MCF 10A (cell line): ENCODE data around the gene SLC46A2. TPM values are rescaled to one million over a fixed set of nuclear protein-coding genes. Genes with fewer than 3 reads are reported as not detected.

Experiments used
- BruUV-seq: library from RNA; stranded (reverse); fragments of 400-500 nt; replicated peaks from 2 replicates; lab custom pipeline; 2021; lab: Mats Ljungman, UMichigan
- CTCF ChIA-PET: fragments of 300-600 bp; sonication (Branson Sonifier 250); formaldehyde crosslinking; extraction: SDS; loops from one replicate; lab custom pipeline; 2021; ENCODE audit warnings: antibody characterized with exemption, inconsistent platforms; lab: Yijun Ruan, JAX
- POLR2A ChIA-PET: fragments of 300-600, 350-650 bp; sonication (Branson Sonifier 250); formaldehyde crosslinking; extraction: SDS; loops from one replicate; lab custom pipeline; 2020; ENCODE audit warnings: antibody characterized with exemption, inconsistent platforms; lab: Yijun Ruan, JAX
- DNase-seq: peaks from one replicate; pipeline ENCODE4 v3.0.0-alpha.2; 2018; ENCODE audit not compliant: unreplicated experiment
- H3K27ac Mint-ChIP-seq: one replicate; pipeline ENCODE4 v1.8.0; 2022; ENCODE audit warnings: mild to moderate bottlenecking, low read depth, mixed read lengths; ENCODE audit not compliant: unreplicated experiment
- H3K27me3 Mint-ChIP-seq: one replicate; pipeline ENCODE4 v1.8.0; 2022; ENCODE audit warnings: mixed read lengths; ENCODE audit not compliant: insufficient read depth, unreplicated experiment
- H3K36me3 Mint-ChIP-seq: one replicate; pipeline ENCODE4 v1.8.0; 2022; ENCODE audit warnings: mild to moderate bottlenecking, moderate library complexity, mixed read lengths; ENCODE audit not compliant: insufficient read depth, unreplicated experiment
- H3K4me1 Mint-ChIP-seq: one replicate; pipeline ENCODE4 v1.8.0; 2022; ENCODE audit warnings: mixed read lengths; ENCODE audit not compliant: insufficient read depth, unreplicated experiment
- H3K4me3 Mint-ChIP-seq: one replicate; pipeline ENCODE4 v1.8.0; 2022; ENCODE audit warnings: mild to moderate bottlenecking, moderate library complexity, mixed read lengths; ENCODE audit not compliant: unreplicated experiment
- H3K9me3 Mint-ChIP-seq: one replicate; pipeline ENCODE4 v1.8.0; 2022; ENCODE audit warnings: mixed read lengths; ENCODE audit not compliant: unreplicated experiment
- intact Hi-C: fragments of 100-400 bp; cut with micrococcal nuclease; formaldehyde crosslinking; loops from 2 replicates; pipeline ENCODE4 v1.14.1; 2022
- total RNA-seq: library from RNA; stranded (reverse); gene quantifications from 2 replicates; pipeline ENCODE4 v1.2.3, GENCODE V29; 2022
- TF ChIP-seq, protein P1 (sequence below): fragments of 200-600 bp; IDR thresholded peaks from one replicate; pipeline ENCODE4 v1.8.0; 2022; ENCODE audit warnings: antibody characterized with exemption, mild to moderate bottlenecking; ENCODE audit not compliant: unreplicated experiment

SLC46A2 gene
- total RNA-seq, 1 experiment from 2014 or later: not detected

DNA sequence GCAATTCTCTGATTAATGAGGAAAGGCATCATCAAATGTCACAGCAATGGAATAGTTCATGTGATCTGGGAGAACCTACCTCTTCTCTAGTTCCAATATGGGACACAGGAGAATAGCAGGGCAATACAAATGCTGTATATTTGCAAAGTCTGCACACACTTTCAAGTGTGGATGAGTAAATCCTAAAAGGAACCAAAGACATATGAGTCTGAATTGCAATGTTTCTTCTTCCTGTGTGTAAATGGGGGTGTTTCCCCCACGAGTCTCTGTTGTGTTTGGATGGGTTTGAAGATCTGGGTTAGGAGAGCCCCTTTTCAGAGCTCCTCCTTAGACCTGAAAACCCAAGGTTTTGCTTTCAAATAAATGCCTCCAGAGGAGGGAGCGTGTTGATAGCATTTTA lies 26.9 kb downstream of the SLC46A2 start:
- intact Hi-C loops: no loop called here
- Mint-ChIP-seq H3K27ac (no peak overlapping the region), H3K4me3 (no peak overlapping the region), H3K9me3 (no peaks in the 10 kb centered on the region), H3K27me3 (no peaks in the 10 kb centered on the region), H3K36me3 (no peaks in the 10 kb centered on the region), H3K4me1 (peaks cover 15% of the 10 kb centered on the region)
- DNase-seq: no peak
- TF ChIP-seq, protein P1, sequence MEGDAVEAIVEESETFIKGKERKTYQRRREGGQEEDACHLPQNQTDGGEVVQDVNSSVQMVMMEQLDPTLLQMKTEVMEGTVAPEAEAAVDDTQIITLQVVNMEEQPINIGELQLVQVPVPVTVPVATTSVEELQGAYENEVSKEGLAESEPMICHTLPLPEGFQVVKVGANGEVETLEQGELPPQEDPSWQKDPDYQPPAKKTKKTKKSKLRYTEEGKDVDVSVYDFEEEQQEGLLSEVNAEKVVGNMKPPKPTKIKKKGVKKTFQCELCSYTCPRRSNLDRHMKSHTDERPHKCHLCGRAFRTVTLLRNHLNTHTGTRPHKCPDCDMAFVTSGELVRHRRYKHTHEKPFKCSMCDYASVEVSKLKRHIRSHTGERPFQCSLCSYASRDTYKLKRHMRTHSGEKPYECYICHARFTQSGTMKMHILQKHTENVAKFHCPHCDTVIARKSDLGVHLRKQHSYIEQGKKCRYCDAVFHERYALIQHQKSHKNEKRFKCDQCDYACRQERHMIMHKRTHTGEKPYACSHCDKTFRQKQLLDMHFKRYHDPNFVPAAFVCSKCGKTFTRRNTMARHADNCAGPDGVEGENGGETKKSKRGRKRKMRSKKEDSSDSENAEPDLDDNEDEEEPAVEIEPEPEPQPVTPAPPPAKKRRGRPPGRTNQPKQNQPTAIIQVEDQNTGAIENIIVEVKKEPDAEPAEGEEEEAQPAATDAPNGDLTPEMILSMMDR: no peak
- POLR2A ChIA-PET: interaction anchor here (1.2 kb wide), 1 partner anchor 58 kb away, joined by 3 read pairs; no protein-coding TSS in a partner anchor
- CTCF ChIA-PET: interaction anchor here (0.9 to 1.6 kb wide), 3 partner anchors 8 to 405 kb away, joined by 3 to 5 read pairs (median 4); no protein-coding TSS in a partner anchor
- no TSS peak for BruUV-seq

DNA sequence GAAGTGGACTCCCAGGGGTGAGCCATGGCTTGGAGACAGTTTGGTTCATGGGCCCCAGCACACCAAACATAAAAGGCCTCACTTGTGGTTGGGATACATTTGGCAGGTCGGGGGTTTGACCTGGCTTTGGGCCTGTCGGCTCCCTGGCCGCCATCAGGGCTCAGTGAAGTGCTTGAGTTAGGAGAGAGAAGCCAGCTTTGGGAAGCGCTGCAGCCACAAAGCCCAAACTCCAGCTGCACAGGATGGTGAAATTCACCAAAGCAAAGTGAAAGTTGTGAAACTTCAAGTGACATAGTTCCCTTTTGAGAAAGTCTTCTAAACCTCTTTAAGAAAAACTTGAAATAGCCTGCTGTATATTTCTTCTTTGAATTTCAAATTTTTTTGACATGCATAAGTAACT lies 27.5 kb downstream of the SLC46A2 start:
- H3K4me3 Mint-ChIP-seq: no peak overlapping the region
- intact Hi-C loops: no loop called here
- H3K9me3 Mint-ChIP-seq: no peaks in the 10 kb centered on the region
- peaks cover 15% of the 10 kb centered on the region for H3K4me1 Mint-ChIP-seq
- no peak for DNase-seq
- TF ChIP-seq, protein P1: no peak
- CTCF ChIA-PET: interaction anchor here (0.9 to 1.6 kb wide), 2 partner anchors 39 to 406 kb away, joined by 4 to 5 read pairs; no protein-coding TSS in a partner anchor
- no TSS peak for BruUV-seq
- no peaks in the 10 kb centered on the region for H3K36me3 Mint-ChIP-seq
- H3K27ac Mint-ChIP-seq: peak overlapping the region; percentile 43
- POLR2A ChIA-PET: interaction anchor here (0.6 to 1.2 kb wide), 2 partner anchors 59 to 388 kb away, joined by 3 read pairs; no protein-coding TSS in a partner anchor
- no peaks in the 10 kb centered on the region for H3K27me3 Mint-ChIP-seq

DNA sequence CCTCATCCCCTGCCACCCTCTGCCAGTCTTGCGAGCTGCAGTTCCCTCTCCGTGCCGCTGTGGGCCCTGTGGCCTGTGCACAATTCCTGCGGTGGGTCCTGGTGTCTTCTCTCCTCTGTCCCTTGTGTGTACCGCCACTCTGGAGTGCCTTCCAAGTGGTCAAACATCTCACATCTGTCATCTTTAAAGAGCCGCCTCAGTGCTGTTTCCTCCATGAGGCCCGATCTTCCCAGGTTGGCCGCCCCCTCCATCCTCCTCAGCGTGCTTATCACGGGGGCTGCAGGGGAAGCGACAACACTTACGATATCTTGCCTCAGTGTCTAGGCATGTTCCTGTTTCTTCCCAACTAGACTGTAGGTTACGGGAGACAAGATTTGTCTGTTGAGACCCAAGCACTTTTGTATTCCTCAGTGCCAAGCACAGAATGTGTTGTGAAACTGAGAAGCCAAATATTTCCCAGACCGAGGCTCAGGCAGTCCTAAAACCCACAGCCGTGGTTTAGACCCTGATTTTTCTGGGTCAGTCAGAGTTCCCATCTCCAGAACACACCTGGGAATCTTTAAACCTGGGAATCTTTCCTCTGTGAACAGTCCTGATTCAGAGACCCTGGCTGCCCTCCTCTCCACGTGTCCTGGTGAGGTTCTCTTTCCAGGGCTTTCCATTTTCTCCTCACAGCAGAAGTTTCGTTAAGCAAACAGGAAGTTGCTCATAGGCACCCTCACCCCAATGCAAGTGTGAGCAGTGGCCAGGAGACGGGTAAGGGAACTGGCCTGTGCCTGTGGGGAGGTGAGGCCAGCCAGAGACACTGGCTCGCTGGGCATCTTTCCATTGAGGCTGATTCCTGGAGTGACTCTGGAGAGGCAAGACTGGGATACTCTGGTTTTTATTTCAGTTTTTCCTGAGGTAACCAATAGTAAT lies 28.8 kb downstream of the SLC46A2 start:
- intact Hi-C loops: no loop called here
- H3K4me3 Mint-ChIP-seq: no peak overlapping the region
- peak; percentile 30 for DNase-seq

More for the DNA sequence above, 28.8 kb downstream of the SLC46A2 start:
- no peaks in the 10 kb centered on the region for H3K9me3 Mint-ChIP-seq
- no peaks in the 10 kb centered on the region for H3K27me3 Mint-ChIP-seq
- TF ChIP-seq, protein P1: no peak
- no peaks in the 10 kb centered on the region for H3K36me3 Mint-ChIP-seq
- POLR2A ChIA-PET: no interaction called here
- no peak overlapping the region for H3K27ac Mint-ChIP-seq
- no TSS peak for BruUV-seq
- CTCF ChIA-PET: interaction anchor here (1.9 to 2.1 kb wide), 2 partner anchors 17 to 41 kb away, joined by 8 to 9 read pairs; no protein-coding TSS in a partner anchor
- H3K4me1 Mint-ChIP-seq: peaks cover 8% of the 10 kb centered on the region
